ENCODE data around the gene PLA2G1B. TPM values are rescaled to one million over a fixed set of nuclear protein-coding genes. Genes with fewer than 3 reads are reported as not detected.

PLA2G1B gene
- total RNA-seq, result 0.17 TPM in 1 of 2 replicates, not detected in the other

DNA sequence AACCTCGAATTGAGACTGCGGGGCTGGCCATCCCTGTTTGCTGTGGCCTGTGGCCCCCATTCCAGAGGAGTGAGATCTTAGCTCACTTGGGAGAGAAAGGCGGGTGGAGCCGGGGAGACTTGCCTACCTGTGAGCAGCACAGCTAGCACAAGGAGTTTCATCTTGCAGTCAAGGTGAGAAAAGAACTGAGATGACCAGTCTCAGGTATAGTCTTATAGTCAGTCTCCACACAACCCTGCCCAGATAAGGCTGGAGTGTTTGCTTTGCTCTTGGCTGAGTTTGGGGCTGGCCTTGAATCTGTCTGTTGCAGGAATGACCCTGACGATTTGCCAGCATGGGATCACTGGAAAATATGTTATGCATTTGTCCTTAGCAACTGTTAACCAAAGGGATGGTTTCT is at the start of gene PLA2G1B:
Gene PLA2G1B (minus strand): TSS at position 187 of the 400 bp plus-strand sequence. CDS start 26 bp downstream, at position 161.

DNA sequence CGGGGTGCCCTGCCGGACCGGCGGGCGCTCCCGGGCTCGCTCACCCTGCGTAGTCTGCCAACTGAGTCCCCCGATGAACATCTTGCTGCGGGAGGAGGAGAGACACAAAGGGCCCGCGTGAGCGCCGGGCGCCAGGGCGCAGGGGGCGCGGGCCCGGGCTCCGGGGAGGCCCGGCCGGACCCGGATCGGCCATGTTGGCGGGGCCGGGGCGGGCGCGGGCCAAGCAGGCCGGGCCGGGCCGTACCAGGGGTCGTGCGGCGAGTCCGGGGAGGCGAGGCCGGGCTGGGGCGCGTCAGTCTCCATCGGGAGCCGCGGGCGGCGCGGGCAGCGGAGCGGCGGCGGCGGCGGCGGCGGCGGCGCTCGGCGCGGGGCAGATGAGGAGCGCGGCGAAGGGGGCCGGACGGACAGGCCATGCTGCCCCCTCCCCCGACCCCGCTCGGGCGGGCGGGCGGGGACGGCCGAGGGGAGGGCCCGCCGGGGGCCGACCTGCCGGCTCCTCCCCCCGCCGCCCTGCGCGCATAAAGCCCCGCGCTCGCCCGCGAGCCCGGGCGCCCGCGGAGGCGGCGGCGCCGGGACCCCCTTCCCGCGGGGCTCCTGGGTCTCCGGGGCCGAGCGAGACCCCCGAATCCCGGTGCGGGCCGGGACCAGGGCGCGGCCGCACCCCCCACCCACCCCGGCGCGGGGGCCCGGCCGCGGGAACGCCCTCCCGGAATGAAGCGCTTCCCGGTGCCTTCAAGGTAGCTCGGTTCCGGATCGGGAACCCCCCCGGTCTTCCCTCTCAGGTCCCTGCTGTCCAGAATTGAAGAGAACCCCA is 41.4 kb upstream of the PLA2G1B start, which contains the start of gene MSI1:
Gene MSI1 (minus strand): TSS at position 376 of the 814 bp plus-strand sequence. CDS start 73 bp downstream, at position 303.

DNA sequence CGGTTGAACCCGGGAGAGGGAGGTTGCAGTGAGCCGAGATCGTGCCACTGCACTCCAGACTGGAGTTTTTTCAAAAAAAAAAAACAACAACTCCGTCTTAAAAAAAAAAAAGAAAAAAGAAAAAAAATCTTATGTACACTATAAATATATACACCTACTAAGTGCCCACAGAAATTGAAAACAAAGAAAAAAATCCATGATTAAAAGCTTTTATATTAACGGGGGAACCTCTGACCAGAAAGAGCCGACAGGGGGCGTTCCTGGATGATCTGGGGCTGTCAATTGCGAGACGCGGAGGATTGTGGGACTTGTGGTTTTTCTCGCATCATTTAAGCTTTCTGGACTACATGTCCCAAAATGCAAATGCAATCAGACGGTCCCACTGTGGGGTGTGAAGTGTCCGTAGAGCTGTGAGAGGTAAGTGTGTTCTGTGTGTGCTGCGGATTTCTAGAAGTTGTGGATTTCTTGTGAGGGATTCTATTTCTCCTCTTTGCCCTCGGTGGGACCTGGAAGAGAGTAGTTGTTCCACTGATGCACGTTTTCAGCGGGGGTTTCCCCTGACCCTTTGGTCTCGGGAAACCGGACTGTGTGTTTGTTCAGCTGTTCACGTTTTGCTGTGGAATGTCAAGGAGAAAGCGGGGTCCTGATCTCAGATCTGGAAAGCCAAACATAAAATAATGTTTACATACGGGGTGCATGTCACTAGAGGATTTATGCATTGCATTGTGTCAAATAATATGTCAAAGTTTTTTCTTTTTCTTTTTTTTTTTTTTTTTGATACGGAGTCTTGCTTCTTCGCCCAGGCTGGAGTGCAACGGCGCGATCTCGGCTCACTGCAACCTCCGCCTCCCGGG is 25.4 kb downstream of the PLA2G1B start, which contains the start of gene SIRT4:
Gene SIRT4 (plus strand): TSS at position 360 of the 854 bp plus-strand sequence. CDS start 1,241 bp downstream, outside the sequence.

DNA sequence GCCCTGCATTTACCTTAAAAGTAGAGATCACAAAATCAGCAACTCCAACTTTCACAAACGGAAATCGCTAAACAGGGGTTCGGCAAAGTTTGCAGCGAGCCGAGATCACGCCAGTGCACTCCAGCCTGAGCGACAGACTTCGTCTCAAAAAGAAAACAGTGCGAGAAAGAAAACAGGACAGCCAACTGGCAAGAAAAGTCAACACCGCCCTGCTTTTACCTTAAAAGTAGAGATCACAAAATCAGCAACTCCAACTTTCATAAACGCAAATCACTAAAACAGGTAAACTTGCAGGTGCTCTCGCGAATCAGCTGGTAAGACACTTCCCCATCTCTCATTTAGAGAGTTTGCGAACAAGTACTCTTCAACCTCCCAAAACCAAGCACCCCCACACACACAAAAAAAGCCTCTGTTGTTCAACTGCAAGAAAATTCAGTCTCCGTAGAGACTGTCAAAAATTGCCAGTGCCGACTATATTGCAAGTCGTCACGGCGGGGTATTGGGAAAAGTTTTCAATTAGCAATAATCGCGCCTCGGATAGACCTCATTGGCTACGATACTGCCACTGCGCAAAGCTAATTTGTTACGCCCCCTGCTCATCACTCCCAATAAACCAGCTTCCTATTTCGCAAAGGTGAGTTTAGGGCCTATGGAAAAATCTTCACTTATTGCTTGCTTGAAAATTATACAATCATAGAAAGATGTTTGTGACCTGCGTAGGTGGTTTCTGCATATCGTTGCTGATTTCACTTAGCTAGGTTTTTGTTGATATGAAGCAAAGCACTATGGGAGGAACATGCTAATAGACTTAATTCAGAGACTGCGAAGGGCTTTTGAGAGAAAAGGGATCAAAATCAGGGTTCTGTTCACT is 34.7 kb downstream of the PLA2G1B start, which contains the start of gene RNU4-1:
Gene RNU4-1 (minus strand): TSS at position 577 of the 871 bp plus-strand sequence.

Other genes starting within 250 kb of the PLA2G1B start
- 21.6 and 33.3 TPM in 2 replicates for gene RAB35, start 211.0 kb downstream of the PLA2G1B start, total RNA-seq
- 65.5 and 66.7 TPM in 2 replicates for gene GCN1, start 133.1 kb downstream of the PLA2G1B start, total RNA-seq
- 3,592 and 5,815 TPM in 2 replicates for gene RPLP0, start 126.7 kb downstream of the PLA2G1B start, total RNA-seq
- gene PXN, start 62.0 kb downstream of the PLA2G1B start, total RNA-seq, result 13.7 and 22.9 TPM in 2 replicates
- gene RNU4-2, start 35.9 kb downstream of the PLA2G1B start, total RNA-seq, result 755 and 2,327 TPM in 2 replicates
- 503 and 1,049 TPM in 2 replicates for gene RNU4-1, start 34.5 kb downstream of the PLA2G1B start, total RNA-seq
- gene SIRT4, start 25.5 kb downstream of the PLA2G1B start, total RNA-seq, result 2.6 and 2.7 TPM in 2 replicates
- under 0.01 TPM in 1 of 2 replicates, not detected in the other for gene MSI1, start 41.4 kb upstream of the PLA2G1B start, total RNA-seq
- gene COX6A1, start 110.3 kb upstream of the PLA2G1B start, total RNA-seq, result 754 and 795 TPM in 2 replicates
- gene TRIAP1, start 118.6 kb upstream of the PLA2G1B start, total RNA-seq, result 21.0 and 32.2 TPM in 2 replicates
- gene GATC, start 118.7 kb upstream of the PLA2G1B start, total RNA-seq, result 12.2 and 13.6 TPM in 2 replicates
- gene SRSF9, start 142.0 kb upstream of the PLA2G1B start, total RNA-seq, result 185 and 240 TPM in 2 replicates
- 252 and 406 TPM in 2 replicates for gene DYNLL1, start 168.3 kb upstream of the PLA2G1B start, total RNA-seq
- gene COQ5, start 201.4 kb upstream of the PLA2G1B start, total RNA-seq, result 30.6 and 47.5 TPM in 2 replicates
- gene RNF10, start 206.6 kb upstream of the PLA2G1B start, total RNA-seq, result 99.9 and 120 TPM in 2 replicates

Measured in bronchial smooth muscle cell (primary cell).